CD4-positive, alpha-beta T cell treated with Interferon gamma for 1 hour (primary cell): ENCODE results near the gene PODNL1.
A peak's percentile ranks its signal among the peaks of the same experiment; 100 is the strongest.

ENCODE experiments used
- DNase-seq: peaks from one replicate; pipeline ENCODE4 v3.0.0-alpha.2; 2020

PODNL1 gene

GRCh38 chr19:13957051-13957450 lies 18.8 kb upstream of the PODNL1 start:
- no peak for DNase-seq

- DNase-seq = no peak
These were observed 18.1 kb upstream of the PODNL1 start for GRCh38 chr19:13956365-13956744.

GRCh38 chr19:13955662-13956364 lies 17.6 kb upstream of the PODNL1 start:
- no peak for DNase-seq

- DNase-seq = no peak
These were observed 16.0 kb upstream of the PODNL1 start for GRCh38 chr19:13954185-13954584.

- DNase-seq = no peak
These were observed 14.8 kb upstream of the PODNL1 start for GRCh38 chr19:13952931-13953531.

GRCh38 chr19:13952154-13952930 lies 14.1 kb upstream of the PODNL1 start, which contains the start of gene DCAF15:
DCAF15 (plus strand) TSS chr19:13952509; CDS start chr19:13952513, 4 bp downstream.
- peak; percentile 100 for DNase-seq

GRCh38 chr19:13951799-13952153 lies 13.6 kb upstream of the PODNL1 start:
- no peak for DNase-seq

GRCh38 chr19:13951043-13951442 lies 12.8 kb upstream of the PODNL1 start:
- no peak for DNase-seq

GRCh38 chr19:13946414-13946813 lies 8.2 kb upstream of the PODNL1 start:
- DNase-seq = no peak

- DNase-seq = no peak
These were observed 3.9 kb upstream of the PODNL1 start for GRCh38 chr19:13942023-13942684.

GRCh38 chr19:13937479-13938300 lies 527 bp downstream of the PODNL1 start:
- DNase-seq = no peak

- DNase-seq = no peak
These were observed 2.3 kb downstream of the PODNL1 start for GRCh38 chr19:13935765-13936510.

- no peak for DNase-seq
These were observed 3.5 kb downstream of the PODNL1 start for GRCh38 chr19:13934785-13935109.

GRCh38 chr19:13932911-13933393 lies 5.3 kb downstream of the PODNL1 start:
- DNase-seq = no peak

- DNase-seq = no peak
These were observed 6.0 kb downstream of the PODNL1 start for GRCh38 chr19:13932149-13932637.

- no peak for DNase-seq
These were observed 6.6 kb downstream of the PODNL1 start for GRCh38 chr19:13931391-13932148.

- DNase-seq = no peak
These were observed 7.8 kb downstream of the PODNL1 start for GRCh38 chr19:13930402-13930801.

- no peak for DNase-seq
These were observed 8.3 kb downstream of the PODNL1 start for GRCh38 chr19:13929956-13930355.

GRCh38 chr19:13929340-13929739 lies 8.9 kb downstream of the PODNL1 start:
- no peak for DNase-seq

- no peak for DNase-seq
These were observed 11.5 kb downstream of the PODNL1 start for GRCh38 chr19:13926715-13927114.

GRCh38 chr19:13926010-13926409 lies 12.2 kb downstream of the PODNL1 start:
- DNase-seq = no peak
